T-helper 2 cell (primary cell): Measurements from ENCODE around the gene RECK.

Source experiments
- DNase-seq, 5 experiments: peaks; one replicate each; pipeline versions ENCODE4 v3.0.0 to v3.0.0-alpha.2; 2012 to 2022

RECK gene

GRCh38 chr9:36162211-36162738 lies 125.6 kb downstream of the RECK start:
- no peak for DNase-seq

- DNase-seq, result no peak
These were observed 126.5 kb downstream of the RECK start for GRCh38 chr9:36163049-36163785.

DNA sequence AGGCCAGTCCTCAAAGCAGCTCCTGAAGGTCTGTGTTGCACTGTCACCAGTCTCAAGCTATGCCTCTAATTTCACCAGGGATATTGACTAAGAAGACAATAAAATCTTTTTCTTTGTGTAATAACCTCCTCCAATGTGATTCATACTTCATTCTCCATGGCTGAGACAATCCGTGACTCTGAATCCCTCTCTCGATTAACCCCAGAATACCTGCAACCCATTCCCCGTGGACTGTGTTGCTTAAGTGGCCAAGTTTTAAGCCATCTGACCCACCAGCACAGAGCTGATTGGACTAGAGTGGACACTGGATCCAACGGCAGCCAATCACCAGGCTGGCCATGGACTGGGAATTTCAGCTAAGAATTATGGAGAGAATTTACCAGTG lies 127.1 kb downstream of the RECK start:
- no peak for DNase-seq

DNA sequence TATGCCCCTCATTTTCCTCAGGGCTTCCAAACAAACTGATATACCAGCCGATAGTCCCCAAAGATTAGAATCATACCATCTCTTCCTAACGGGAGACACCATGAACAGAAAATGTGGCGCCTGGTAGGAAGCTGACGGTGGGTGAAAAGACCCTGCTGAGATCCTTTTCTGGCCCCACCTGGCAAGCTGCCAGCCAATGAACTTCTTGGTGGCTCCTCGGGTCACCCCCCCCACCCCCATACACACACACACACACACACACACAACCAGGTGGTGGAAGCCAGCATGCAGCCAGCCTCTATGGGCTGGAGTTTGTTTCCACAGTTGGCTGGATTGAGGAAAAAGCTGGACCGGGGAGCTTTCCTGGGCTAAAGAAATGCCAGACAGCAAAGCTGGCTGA lies 127.7 kb downstream of the RECK start:
- no peak for DNase-seq

DNA sequence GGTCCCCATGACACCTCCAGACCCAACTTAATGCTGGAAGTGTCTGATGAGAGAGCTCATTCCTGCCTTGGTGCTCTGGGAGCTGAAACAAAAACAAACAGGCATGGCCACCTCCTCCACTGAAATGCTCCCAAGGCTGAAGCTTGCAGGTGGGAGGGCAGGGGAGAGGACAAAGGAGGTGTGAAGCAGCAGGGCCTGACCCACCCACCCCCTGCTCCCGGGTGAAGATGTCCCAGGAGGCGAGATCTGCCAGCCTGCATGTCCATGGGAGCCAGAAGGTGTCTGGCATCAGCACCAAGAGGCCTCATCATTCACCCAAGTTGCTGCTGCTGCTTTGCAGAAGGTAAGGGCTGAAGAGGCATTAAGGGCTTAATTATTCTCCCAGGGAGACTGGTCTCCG lies 128.3 kb downstream of the RECK start:
- no peak for DNase-seq

DNA sequence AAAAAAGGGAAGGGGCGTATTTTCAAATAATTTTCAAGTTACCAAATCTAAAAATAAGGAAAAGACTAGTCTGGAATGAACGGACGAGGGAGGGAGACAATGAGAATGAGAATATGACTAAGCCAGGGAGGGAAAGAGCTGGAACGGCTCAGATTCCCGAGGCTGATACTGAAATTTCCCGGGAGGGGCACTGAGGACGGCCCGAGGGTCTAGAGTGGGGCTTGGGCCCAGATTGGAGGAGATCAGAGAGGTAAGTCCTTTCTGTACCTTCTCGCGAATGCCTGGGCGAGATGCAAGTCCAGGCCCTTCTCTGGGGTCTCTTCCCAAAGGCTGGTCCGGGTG lies 129.1 kb downstream of the RECK start:
- DNase-seq, result no peak

DNA sequence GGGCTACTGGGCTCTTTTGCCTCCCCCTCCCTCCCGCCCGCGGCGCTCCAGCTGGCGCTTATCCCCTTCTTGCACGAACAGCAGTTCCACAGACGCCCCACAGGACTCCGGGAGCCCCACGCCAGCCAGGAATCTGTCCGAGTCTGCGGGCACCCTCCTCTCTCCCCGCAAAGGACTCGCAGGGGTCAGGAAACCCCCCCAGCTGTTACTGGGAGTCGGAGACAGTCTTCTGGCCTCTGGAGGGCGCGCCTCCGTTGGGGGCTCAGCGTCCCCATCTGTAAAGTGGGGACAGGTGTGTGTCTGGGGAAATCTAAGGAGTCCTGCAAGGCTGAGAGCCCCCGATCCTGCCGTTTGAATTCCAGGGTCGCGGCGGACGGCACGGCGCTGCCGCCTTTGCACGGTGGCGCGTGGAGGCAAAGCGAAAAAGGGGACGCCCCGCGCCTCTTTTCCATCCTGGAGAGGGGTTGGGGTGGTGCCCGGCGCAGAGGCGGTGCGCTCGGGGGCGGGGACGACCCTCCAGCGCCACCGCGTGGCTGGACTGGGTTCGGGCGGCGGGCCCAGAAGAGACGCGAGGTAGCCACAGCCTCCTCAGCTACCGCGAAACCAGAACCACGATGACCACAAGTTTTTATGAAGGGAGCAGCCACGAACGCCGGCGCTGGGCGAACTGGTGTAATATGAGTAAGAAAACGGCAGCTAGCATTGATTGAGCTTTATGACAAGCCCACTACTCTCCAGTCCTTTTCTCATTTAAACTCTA lies 129.6 kb downstream of the RECK start:
- DNase-seq, result peak; percentile 73 to 84 (median 74)

GRCh38 chr9:36169166-36169565 lies 132.5 kb downstream of the RECK start, which contains the start of gene CCIN:
TSS of gene CCIN (plus strand) at chr9:36169388. CDS start at chr9:36169503, 115 bp downstream.
- no peak for DNase-seq

DNA sequence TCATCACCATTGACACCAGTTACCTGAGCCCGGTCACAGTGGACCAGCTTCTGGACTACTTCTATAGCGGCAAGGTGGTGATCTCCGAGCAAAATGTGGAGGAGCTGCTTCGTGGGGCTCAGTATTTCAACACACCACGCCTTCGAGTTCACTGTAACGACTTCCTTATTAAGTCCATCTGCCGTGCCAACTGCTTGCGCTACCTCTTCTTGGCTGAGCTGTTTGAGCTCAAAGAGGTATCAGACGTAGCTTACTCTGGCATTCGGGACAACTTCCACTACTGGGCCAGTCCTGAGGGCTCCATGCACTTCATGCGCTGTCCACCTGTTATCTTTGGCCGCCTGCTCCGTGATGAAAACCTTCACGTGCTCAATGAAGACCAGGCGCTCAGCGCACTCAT lies 133.0 kb downstream of the RECK start:
- DNase-seq, result no peak

GRCh38 chr9:36170531-36170930 lies 133.8 kb downstream of the RECK start:
- no peak for DNase-seq

DNA sequence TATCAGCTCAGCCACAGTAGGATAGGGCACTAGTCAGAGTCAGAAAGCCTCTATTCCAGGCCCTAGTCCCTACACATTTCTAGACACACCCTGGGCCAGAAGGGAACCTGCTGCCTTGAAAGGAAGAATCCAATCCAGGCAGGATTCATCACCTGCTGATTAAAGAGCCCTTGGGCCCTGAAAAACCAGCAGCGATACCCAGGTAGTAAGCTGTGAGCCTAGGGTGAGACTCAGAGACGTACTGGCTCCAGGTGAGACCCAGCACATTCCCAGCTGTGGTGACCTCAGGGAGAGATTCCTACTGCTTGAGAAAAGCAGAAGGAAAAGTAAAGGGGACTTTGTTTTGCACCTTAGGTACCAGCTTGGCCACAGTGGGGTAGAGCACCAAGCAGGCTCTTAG lies 137.1 kb downstream of the RECK start:
- no peak for DNase-seq
